ENCODE data around the gene ENPP5.
"Not testable (repeated sequence)": the region's sequence is repeated elsewhere in the genome, so short reads cannot be mapped to it uniquely, and the experiment has no call there.

ENPP5 gene

GRCh38 chr6:46130666-46131065, 40.1 kb downstream of the ENPP5 start:
- no peak for DNase-seq (ENCODE audit: low read depth)
- H3K4me3 ChIP-seq (ENCODE audit: low read depth, low read length), result no peak overlapping the region
- TF ChIP-seq, protein P1, sequence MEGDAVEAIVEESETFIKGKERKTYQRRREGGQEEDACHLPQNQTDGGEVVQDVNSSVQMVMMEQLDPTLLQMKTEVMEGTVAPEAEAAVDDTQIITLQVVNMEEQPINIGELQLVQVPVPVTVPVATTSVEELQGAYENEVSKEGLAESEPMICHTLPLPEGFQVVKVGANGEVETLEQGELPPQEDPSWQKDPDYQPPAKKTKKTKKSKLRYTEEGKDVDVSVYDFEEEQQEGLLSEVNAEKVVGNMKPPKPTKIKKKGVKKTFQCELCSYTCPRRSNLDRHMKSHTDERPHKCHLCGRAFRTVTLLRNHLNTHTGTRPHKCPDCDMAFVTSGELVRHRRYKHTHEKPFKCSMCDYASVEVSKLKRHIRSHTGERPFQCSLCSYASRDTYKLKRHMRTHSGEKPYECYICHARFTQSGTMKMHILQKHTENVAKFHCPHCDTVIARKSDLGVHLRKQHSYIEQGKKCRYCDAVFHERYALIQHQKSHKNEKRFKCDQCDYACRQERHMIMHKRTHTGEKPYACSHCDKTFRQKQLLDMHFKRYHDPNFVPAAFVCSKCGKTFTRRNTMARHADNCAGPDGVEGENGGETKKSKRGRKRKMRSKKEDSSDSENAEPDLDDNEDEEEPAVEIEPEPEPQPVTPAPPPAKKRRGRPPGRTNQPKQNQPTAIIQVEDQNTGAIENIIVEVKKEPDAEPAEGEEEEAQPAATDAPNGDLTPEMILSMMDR (conservative IDR thresholded peaks at IDR 0.05; ENCODE audit: low read depth, low read length), result no peak

GRCh38 chr6:46129629-46130511, 40.9 kb downstream of the ENPP5 start, which contains the start of gene ENPP4:
ENPP4 (plus strand) TSS chr6:46129989; CDS start chr6:46139584, 9,595 bp downstream.
- H3K4me3 ChIP-seq (ENCODE audit: low read depth, low read length), result peak within 1 kb of the TSS; percentile 46
- TF ChIP-seq, protein P1 (conservative IDR thresholded peaks at IDR 0.05; ENCODE audit: low read depth, low read length), result no peak
- peak; percentile 67 for DNase-seq (ENCODE audit: low read depth)

GRCh38 chr6:46129291-46129628, 41.5 kb downstream of the ENPP5 start:
- TF ChIP-seq, protein P1 (conservative IDR thresholded peaks at IDR 0.05; ENCODE audit: low read depth, low read length), result no peak
- H3K4me3 ChIP-seq (ENCODE audit: low read depth, low read length), result peak overlapping the region; percentile 46
- no peak for DNase-seq (ENCODE audit: low read depth)

DNA sequence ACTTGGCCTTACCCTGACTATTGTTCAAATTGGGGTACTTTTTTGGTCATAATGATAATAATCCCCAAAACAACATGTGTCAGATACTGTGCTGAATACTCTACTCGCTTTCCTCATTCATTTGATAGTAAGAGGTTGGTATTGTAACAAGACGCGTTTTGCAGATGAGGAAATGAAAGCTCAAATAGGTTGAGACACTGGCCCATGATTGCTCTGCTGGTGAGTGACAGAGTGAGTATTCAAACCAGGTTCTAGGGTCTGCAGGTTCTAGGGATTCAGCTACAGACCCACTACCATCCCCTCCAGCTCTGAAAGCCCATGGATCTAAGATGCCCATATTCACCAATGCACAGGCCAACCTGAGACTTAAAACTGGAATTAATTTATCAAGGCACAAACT, 42.3 kb downstream of the ENPP5 start:
- no peak for DNase-seq (ENCODE audit: low read depth)
- TF ChIP-seq, protein P1 (conservative IDR thresholded peaks at IDR 0.05; ENCODE audit: low read depth, low read length), result no peak
- no peak overlapping the region for H3K4me3 ChIP-seq (ENCODE audit: low read depth, low read length)

DNA sequence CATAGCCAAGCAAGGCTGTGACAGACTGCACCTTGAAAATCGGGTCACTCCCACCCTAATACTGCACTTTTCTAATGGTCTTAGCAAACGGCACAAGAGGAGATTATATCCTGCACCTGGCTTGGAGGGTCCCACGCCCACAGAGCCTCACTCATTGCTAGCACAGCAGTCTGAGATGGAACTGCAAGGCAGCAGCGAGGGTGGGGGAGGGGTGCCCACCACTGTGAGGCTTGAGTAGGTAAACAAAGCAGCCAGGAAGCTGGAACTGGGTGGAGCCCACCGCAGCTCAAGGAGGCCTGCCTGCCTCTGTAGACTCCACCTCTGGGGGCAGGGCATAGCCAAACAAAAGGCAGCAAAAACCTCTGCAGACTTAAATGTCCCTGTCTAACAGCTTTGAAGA, 51.1 kb downstream of the ENPP5 start:
- not testable (repeated sequence) for H3K4me3 ChIP-seq (ENCODE audit: low read depth, low read length); DNase-seq (ENCODE audit: low read depth)

DNA sequence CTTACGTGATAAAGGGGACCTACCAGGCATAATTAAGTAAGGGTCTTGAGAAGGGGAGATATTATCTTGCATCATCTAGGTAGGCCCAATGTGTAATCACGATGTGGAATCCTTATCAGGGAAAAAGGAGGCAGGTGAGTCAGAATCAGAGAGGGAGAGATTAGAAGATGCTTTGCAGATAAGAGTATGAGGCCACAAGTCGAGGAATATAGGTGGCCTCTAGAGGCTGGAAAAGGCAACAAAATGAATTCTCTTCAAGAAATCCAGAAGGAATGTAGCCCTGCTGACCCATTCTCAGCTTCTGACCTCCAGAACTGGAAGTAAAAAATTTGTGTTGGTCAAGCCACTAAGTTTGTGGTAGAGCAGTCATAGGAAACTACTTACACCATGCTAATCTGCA, 51.9 kb downstream of the ENPP5 start:
- no peak for DNase-seq (ENCODE audit: low read depth)
- TF ChIP-seq, protein P1 (conservative IDR thresholded peaks at IDR 0.05; ENCODE audit: low read depth, low read length), result no peak
- H3K4me3 ChIP-seq (ENCODE audit: low read depth, low read length), result no peak overlapping the region

GRCh38 chr6:46118157-46118556, 52.6 kb downstream of the ENPP5 start:
- TF ChIP-seq, protein P1 (conservative IDR thresholded peaks at IDR 0.05; ENCODE audit: low read depth, low read length), result no peak
- no peak for DNase-seq (ENCODE audit: low read depth)
- no peak overlapping the region for H3K4me3 ChIP-seq (ENCODE audit: low read depth, low read length)
